Measurements from ENCODE around the gene PHF20.

DNA sequence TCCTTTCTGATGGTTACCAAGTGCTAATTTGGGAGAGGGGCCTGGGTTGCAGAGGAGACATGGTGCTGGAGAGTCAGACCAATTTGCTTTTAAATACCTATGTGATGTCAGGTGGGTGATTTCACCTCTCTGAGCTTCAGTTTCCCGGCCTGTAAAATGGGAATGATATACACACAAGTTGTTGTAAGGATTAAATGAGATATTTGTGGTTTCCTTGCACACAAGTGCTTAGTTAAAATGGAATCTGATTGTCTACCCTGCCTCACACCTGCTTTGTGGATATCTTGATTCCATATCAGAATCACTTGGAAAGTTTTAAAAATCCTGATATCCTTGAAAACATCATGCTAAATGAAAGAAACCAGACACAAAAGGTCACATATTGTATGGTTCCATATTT, 138.0 kb downstream of the PHF20 start:
- TF ChIP-seq, protein P1, sequence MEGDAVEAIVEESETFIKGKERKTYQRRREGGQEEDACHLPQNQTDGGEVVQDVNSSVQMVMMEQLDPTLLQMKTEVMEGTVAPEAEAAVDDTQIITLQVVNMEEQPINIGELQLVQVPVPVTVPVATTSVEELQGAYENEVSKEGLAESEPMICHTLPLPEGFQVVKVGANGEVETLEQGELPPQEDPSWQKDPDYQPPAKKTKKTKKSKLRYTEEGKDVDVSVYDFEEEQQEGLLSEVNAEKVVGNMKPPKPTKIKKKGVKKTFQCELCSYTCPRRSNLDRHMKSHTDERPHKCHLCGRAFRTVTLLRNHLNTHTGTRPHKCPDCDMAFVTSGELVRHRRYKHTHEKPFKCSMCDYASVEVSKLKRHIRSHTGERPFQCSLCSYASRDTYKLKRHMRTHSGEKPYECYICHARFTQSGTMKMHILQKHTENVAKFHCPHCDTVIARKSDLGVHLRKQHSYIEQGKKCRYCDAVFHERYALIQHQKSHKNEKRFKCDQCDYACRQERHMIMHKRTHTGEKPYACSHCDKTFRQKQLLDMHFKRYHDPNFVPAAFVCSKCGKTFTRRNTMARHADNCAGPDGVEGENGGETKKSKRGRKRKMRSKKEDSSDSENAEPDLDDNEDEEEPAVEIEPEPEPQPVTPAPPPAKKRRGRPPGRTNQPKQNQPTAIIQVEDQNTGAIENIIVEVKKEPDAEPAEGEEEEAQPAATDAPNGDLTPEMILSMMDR (IDR thresholded peaks at IDR 0.05): no peak
- TF ChIP-seq POLR2A (IDR thresholded peaks at IDR 0.05) (no peak), POLR2AphosphoS5 (IDR thresholded peaks at IDR 0.05) (no peak)

All from breast epithelium (tissue), 3 donors.